Measurements from ENCODE around the gene TBCCD1. TPM values are rescaled to one million over a fixed set of nuclear protein-coding genes. Genes with fewer than 3 reads are reported as not detected.
"Not testable (repeated sequence)": the region's sequence is repeated elsewhere in the genome, so short reads cannot be mapped to it uniquely, and the experiment has no call there.

TBCCD1 gene
- polyA plus RNA-seq, 1 donor from 2014 or later = 13.4 TPM

GRCh38 chr3:186534113-186534669 is 32.9 kb downstream of the TBCCD1 start:
- no peaks in the 10 kb centered on the region for H3K9me2 ChIP-seq (ENCODE audit: insufficient read depth, low read length)
- no peak for TF ChIP-seq SMC3 (conservative IDR thresholded peaks at IDR 0.05; ENCODE audit: poor library complexity)
- no peak for TF ChIP-seq RAD21 (conservative IDR thresholded peaks at IDR 0.05)
- TF ChIP-seq MXI1 (conservative IDR thresholded peaks at IDR 0.05; ENCODE audit: poor library complexity, severe bottlenecking) = no peak
- no peak for TF ChIP-seq REST (IDR thresholded peaks at IDR 0.05; ENCODE audit: borderline replicate concordance)
- TF ChIP-seq EZH2 (IDR thresholded peaks at IDR 0.05; ENCODE audit: borderline replicate concordance, insufficient read depth, low read length, poor library complexity, severe bottlenecking) = no peak
- TF ChIP-seq EP300 (conservative IDR thresholded peaks at IDR 0.05; ENCODE audit: poor library complexity, severe bottlenecking) = no peak
- TF ChIP-seq, protein P1, sequence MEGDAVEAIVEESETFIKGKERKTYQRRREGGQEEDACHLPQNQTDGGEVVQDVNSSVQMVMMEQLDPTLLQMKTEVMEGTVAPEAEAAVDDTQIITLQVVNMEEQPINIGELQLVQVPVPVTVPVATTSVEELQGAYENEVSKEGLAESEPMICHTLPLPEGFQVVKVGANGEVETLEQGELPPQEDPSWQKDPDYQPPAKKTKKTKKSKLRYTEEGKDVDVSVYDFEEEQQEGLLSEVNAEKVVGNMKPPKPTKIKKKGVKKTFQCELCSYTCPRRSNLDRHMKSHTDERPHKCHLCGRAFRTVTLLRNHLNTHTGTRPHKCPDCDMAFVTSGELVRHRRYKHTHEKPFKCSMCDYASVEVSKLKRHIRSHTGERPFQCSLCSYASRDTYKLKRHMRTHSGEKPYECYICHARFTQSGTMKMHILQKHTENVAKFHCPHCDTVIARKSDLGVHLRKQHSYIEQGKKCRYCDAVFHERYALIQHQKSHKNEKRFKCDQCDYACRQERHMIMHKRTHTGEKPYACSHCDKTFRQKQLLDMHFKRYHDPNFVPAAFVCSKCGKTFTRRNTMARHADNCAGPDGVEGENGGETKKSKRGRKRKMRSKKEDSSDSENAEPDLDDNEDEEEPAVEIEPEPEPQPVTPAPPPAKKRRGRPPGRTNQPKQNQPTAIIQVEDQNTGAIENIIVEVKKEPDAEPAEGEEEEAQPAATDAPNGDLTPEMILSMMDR (IDR thresholded peaks at IDR 0.05; ENCODE audit: poor library complexity, severe bottlenecking) = no peak
- no peak for TF ChIP-seq TAF1 (IDR thresholded peaks at IDR 0.05; ENCODE audit: low read depth)
- no peak for TF ChIP-seq POLR2AphosphoS5 (IDR thresholded peaks at IDR 0.05)
- no peaks in the 10 kb centered on the region for H3K36me3 ChIP-seq (ENCODE audit: insufficient read depth, low read length)
- no peak overlapping the region for H3K27ac ChIP-seq (ENCODE audit: low read length)
- H3K79me2 ChIP-seq (replicated peaks; ENCODE audit: insufficient read depth, low read length) = no peaks in the 10 kb centered on the region
- no peaks in the 10 kb centered on the region for H4K20me1 ChIP-seq (ENCODE audit: insufficient read depth)
- no peak overlapping the region for H3K4me3 ChIP-seq (ENCODE audit: low read length)
- no peaks in the 10 kb centered on the region for H3F3A ChIP-seq (ENCODE audit: insufficient read depth, low read length, poor library complexity, severe bottlenecking)
- H2AFZ ChIP-seq (ENCODE audit: low read depth, low read length) = no peak overlapping the region
- H3K9ac ChIP-seq (ENCODE audit: low read length) = no peak overlapping the region
- no peaks in the 10 kb centered on the region for H3K9me3 ChIP-seq (ENCODE audit: low read length)
- no peaks in the 10 kb centered on the region for H3K27me3 ChIP-seq (ENCODE audit: insufficient read depth, low read depth, low read length)
- H3K4me2 ChIP-seq (ENCODE audit: low read length) = no peak overlapping the region

GRCh38 chr3:186532598-186533072 is 34.5 kb downstream of the TBCCD1 start:
- no peaks in the 10 kb centered on the region for H3K79me2 ChIP-seq (replicated peaks; ENCODE audit: insufficient read depth, low read length)
- no peaks in the 10 kb centered on the region for H3K36me3 ChIP-seq (ENCODE audit: insufficient read depth, low read length)
- no peak overlapping the region for H3K27ac ChIP-seq (ENCODE audit: low read length)
- no peak overlapping the region for H3K9ac ChIP-seq (ENCODE audit: low read length)
- no peaks in the 10 kb centered on the region for H3K9me2 ChIP-seq (ENCODE audit: insufficient read depth, low read length)
- H3F3A ChIP-seq (ENCODE audit: insufficient read depth, low read length, poor library complexity, severe bottlenecking) = no peaks in the 10 kb centered on the region
- H3K4me3 ChIP-seq (ENCODE audit: low read length) = no peak overlapping the region
- no peaks in the 10 kb centered on the region for H3K27me3 ChIP-seq (ENCODE audit: insufficient read depth, low read depth, low read length)
- no peaks in the 10 kb centered on the region for H4K20me1 ChIP-seq (ENCODE audit: insufficient read depth)
- no peak overlapping the region for H2AFZ ChIP-seq (ENCODE audit: low read depth, low read length)
- no peaks in the 10 kb centered on the region for H3K9me3 ChIP-seq (ENCODE audit: low read length)
- no peak overlapping the region for H3K4me2 ChIP-seq (ENCODE audit: low read length)
- TF ChIP-seq SMC3 (conservative IDR thresholded peaks at IDR 0.05; ENCODE audit: poor library complexity) = no peak
- TF ChIP-seq REST (IDR thresholded peaks at IDR 0.05; ENCODE audit: borderline replicate concordance) = no peak
- TF ChIP-seq EP300 (conservative IDR thresholded peaks at IDR 0.05; ENCODE audit: poor library complexity, severe bottlenecking) = no peak
- TF ChIP-seq EZH2 (IDR thresholded peaks at IDR 0.05; ENCODE audit: borderline replicate concordance, insufficient read depth, low read length, poor library complexity, severe bottlenecking) = no peak
- no peak for TF ChIP-seq TAF1 (IDR thresholded peaks at IDR 0.05; ENCODE audit: low read depth)
- no peak for TF ChIP-seq POLR2AphosphoS5 (IDR thresholded peaks at IDR 0.05)
- TF ChIP-seq RAD21 (conservative IDR thresholded peaks at IDR 0.05) = no peak
- TF ChIP-seq MXI1 (conservative IDR thresholded peaks at IDR 0.05; ENCODE audit: poor library complexity, severe bottlenecking) = no peak

DNA sequence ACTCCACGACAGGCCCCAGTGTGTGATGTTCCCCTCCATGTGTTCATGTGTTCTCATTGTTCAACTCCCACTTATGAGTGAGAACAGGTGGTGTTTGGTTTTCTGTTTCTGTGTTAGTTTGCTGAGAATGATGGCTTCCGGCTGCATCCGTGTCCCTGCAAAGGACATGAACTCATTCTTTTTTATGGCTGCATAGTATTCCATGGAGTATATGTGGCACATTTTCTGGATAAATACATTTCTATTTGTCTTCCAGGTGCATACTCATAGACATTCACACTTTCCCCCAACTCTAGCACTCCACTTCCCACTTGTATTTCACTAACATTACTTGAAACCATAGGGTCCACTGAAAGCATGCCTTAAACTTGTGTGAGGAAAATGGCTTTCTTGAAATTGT is 35.4 kb downstream of the TBCCD1 start:
- not testable (repeated sequence) for H4K20me1 ChIP-seq (ENCODE audit: insufficient read depth); H3K9me2 ChIP-seq (ENCODE audit: insufficient read depth, low read length); H2AFZ ChIP-seq (ENCODE audit: low read depth, low read length); H3F3A ChIP-seq (ENCODE audit: insufficient read depth, low read length, poor library complexity, severe bottlenecking); H3K4me3 ChIP-seq (ENCODE audit: low read length); H3K9ac ChIP-seq (ENCODE audit: low read length); H3K4me2 ChIP-seq (ENCODE audit: low read length); H3K27ac ChIP-seq (ENCODE audit: low read length); H3K9me3 ChIP-seq (ENCODE audit: low read length); H3K79me2 ChIP-seq (replicated peaks; ENCODE audit: insufficient read depth, low read length); H3K27me3 ChIP-seq (ENCODE audit: insufficient read depth, low read depth, low read length); H3K36me3 ChIP-seq (ENCODE audit: insufficient read depth, low read length)

All from neural cell (in vitro differentiated cells).